ENCODE results near the gene NEAT1.

The NEAT1 gene

DNA sequence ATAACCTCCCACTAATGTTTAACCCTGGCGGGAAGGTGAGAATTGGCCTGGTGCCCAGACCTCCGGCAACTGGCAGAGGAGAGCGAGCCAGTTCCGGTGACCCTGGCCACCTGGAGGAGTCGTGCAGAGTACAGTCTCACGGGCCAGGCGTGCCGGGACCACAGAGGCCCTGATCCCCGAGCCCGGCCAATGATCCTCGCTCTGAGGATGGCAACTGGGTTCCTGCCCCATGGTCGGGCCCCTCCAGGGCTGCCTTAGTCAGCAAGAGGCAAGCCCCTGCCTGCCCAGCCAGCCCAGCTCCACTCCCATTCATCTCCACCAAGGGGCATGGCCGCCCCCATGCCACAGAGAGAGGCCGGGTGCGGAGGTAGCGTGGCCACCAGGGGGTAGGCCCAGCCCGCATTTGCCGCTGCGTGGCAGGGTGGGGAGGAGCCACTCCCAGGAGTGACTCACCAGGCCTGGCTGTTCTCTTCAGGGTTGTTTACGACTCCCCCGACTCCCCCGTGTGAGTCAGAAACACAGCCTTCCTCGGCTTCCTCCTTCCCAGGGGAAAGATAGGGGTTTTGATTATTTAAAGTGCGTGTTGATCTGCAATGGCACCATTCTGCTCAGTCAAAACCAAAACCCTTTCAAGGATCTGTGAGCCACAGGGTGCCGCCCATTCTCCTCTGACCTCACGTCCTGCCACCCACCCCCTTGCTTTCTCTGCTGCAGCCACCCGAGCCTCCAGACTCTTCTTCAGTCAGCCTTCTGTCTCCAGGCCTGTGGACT, 40.4 kb upstream of the NEAT1 start, which contains the start of gene SLC25A45:
TSS of gene SLC25A45 (minus strand) at position 614 of the 771 bp plus-strand sequence. CDS start 695 bp downstream, outside the sequence.
- peaks cover 3% of the 10 kb centered on the region for H3K27me3 ChIP-seq (ENCODE audit: insufficient read depth, low read length)
- H3K9me3 ChIP-seq (ENCODE audit: low read length): no peaks in the 10 kb centered on the region
- H2AFZ ChIP-seq (ENCODE audit: low read depth, low read length): peak within 1 kb of the TSS; percentile 92
- H3K4me1 ChIP-seq (ENCODE audit: insufficient read depth, low read length): peaks cover 21% of the 10 kb centered on the region
- peak within 1 kb of the TSS; percentile 34 for H3K4me3 ChIP-seq (ENCODE audit: low read length)
- H3K36me3 ChIP-seq (ENCODE audit: insufficient read depth, low read length): no peaks in the 10 kb centered on the region

DNA sequence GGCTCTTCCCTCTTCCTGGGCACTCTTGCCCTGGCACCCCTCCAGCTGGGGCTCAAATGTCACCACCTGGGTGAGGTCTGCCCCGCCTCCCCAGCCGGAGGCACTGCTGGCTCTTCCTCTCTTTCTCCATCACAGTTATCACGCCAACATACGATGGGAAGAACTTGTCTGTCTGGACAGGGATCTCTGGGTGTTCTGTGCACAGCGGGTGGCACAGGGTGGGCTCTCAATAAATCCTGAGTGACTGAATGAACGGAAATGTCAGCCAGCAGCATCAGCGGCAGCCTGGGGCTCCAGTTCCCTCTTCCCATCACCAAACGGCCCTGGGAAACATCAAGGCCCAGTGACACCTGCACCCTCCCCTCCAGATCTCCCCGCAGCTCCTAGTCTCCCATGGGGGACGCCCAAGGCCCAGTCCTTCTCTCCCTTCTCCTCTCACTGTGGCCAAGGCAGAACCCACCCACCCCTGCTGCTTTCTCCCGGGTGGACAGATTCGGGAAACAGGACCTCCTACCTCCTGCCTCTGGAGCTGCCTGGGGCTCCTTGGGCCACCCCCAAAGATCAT, 39.7 kb upstream of the NEAT1 start:
- Histone ChIP-seq H2AFZ (ENCODE audit: low read depth, low read length) (peak overlapping the region; percentile 92), H3K9me3 (ENCODE audit: low read length) (no peaks in the 10 kb centered on the region), H3K4me3 (ENCODE audit: low read length) (peak overlapping the region; percentile 34), H3K4me1 (ENCODE audit: insufficient read depth, low read length) (peaks cover 23% of the 10 kb centered on the region), H3K27me3 (ENCODE audit: insufficient read depth, low read length) (no peaks in the 10 kb centered on the region), H3K36me3 (ENCODE audit: insufficient read depth, low read length) (no peaks in the 10 kb centered on the region)

DNA sequence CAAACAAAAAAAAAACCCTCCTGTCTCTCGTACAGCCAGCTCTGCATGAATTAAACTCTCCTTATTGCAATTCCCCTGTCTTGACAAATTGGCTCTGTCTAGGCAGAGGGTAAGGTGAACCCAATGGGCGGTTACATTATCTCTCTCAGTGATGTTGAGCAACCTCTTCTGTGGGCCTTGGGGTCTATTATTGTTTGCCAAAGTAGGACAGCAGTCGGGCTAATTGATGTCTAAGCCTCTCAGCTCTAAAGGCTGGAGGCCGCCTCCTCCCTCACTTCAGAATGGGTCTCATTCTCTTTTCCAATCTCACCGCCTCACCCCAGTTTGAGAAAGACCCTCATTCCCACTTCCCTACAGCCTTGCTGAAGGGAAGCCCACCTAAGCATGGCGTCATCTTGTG, 38.8 kb upstream of the NEAT1 start:
- H3K4me3 ChIP-seq (ENCODE audit: low read length): no peak overlapping the region
- H2AFZ ChIP-seq (ENCODE audit: low read depth, low read length): no peak overlapping the region
- no peaks in the 10 kb centered on the region for H3K36me3 ChIP-seq (ENCODE audit: insufficient read depth, low read length)
- no peaks in the 10 kb centered on the region for H3K27me3 ChIP-seq (ENCODE audit: insufficient read depth, low read length)
- H3K9me3 ChIP-seq (ENCODE audit: low read length): no peaks in the 10 kb centered on the region
- peaks cover 20% of the 10 kb centered on the region for H3K4me1 ChIP-seq (ENCODE audit: insufficient read depth, low read length)

DNA sequence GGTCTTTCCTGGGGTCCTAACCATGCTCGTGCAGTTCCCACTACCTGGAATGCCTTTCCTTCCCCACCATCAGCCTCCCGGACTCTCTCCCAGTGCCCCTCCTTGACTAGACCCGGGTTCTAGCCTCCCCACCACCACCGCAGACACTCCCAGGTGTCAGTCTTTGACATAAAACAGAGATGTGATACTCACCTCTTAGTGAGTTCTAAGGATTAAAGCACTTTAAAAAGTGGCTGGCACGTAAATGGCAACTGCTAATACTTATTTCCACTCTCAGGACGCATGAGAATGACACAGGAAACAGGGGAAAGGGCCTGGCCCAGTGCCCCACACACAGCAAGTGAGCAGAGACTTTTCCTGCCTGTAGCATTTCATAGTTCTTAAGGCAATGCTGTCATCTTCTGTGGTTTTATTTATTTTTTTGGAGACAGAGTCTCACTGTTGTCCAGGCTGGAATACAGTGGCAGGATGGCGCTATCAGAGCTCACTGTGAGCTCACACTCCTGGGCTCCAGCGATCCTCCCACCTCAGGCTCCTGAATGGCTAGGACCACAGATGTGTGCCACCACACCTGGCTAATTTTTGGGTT, 38.2 kb upstream of the NEAT1 start:
- H3K36me3 ChIP-seq (ENCODE audit: insufficient read depth, low read length): no peaks in the 10 kb centered on the region
- H3K4me3 ChIP-seq (ENCODE audit: low read length): no peak overlapping the region
- H3K9me3 ChIP-seq (ENCODE audit: low read length): no peaks in the 10 kb centered on the region
- H2AFZ ChIP-seq (ENCODE audit: low read depth, low read length): no peak overlapping the region
- no peaks in the 10 kb centered on the region for H3K27me3 ChIP-seq (ENCODE audit: insufficient read depth, low read length)
- peaks cover 20% of the 10 kb centered on the region for H3K4me1 ChIP-seq (ENCODE audit: insufficient read depth, low read length)

DNA sequence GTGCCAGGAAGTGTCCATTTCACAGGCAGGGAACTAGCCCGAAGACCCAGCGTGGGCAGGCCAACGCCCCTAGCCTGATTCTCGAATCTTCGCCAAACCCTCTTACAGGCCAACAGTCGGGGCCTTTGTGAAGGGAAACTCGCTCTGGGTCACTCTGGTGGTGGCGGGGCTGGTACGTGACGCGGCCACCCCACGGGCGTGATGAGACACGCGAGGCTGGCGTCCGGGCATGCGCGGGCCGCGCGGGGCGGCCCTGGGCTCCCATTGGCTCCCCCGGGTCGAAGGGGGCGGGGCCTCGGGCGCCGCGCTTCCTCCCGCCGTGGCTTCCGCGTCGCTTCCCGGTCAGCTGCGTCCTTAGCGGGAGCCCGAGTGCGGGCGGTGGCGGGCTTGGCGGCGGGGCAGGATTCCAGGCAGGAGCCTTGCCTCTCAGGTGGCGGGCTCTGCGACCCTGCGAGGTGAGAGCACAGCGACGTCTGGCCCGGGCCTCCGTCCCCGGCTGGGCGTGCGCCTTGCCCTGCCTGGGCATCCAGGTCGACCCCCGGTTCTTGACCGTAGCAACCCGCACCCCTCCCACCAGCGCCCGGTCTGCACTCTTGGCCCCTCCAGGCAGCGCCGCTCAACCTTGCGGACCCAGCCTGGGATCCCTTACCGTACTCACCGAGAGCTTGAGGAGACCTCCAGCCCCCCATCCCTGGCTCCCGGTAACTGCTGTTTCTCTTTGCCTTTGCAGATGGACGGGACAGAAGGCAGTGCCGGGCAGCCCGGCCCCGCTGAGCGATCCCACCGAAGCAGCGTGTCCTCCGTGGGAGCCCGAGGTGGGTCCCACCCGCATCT, 36.1 kb upstream of the NEAT1 start, which contains the start of gene FRMD8:
TSS of gene FRMD8 (plus strand) at position 331 of the 834 bp plus-strand sequence. CDS start at position 731, 400 bp downstream.
- Histone ChIP-seq H2AFZ (ENCODE audit: low read depth, low read length) (peak within 1 kb of the TSS; percentile 77), H3K27me3 (ENCODE audit: insufficient read depth, low read length) (no peaks in the 10 kb centered on the region), H3K4me1 (ENCODE audit: insufficient read depth, low read length) (peaks cover 25% of the 10 kb centered on the region), H3K4me3 (ENCODE audit: low read length) (peak within 1 kb of the TSS; percentile 82), H3K36me3 (ENCODE audit: insufficient read depth, low read length) (no peaks in the 10 kb centered on the region), H3K9me3 (ENCODE audit: low read length) (no peaks in the 10 kb centered on the region)

DNA sequence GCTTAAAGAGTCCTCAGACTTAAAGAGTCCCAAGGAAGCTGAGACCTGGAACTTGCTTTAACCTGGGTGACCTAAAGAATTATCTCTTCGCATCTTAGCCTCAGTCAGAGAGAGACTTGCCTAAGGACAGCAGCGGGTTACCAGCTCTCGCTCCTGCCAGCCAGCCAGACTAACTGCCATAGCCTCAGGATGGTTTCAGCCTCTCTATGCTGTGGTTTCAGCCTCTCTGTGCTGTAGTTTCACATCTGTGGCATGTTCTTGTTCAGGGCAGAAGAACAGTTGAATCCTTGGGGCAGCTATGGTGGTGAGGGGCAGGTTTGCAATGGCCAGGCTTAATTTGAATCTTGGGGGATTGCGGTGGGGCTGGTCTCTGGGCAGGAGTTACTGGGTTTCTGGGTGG, 33.9 kb upstream of the NEAT1 start:
- H3K4me3 ChIP-seq (ENCODE audit: low read length): no peak overlapping the region
- peaks cover 13% of the 10 kb centered on the region for H3K4me1 ChIP-seq (ENCODE audit: insufficient read depth, low read length)
- no peaks in the 10 kb centered on the region for H3K27me3 ChIP-seq (ENCODE audit: insufficient read depth, low read length)
- no peaks in the 10 kb centered on the region for H3K9me3 ChIP-seq (ENCODE audit: low read length)
- H2AFZ ChIP-seq (ENCODE audit: low read depth, low read length): no peak overlapping the region
- peaks cover 4% of the 10 kb centered on the region for H3K36me3 ChIP-seq (ENCODE audit: insufficient read depth, low read length)

DNA sequence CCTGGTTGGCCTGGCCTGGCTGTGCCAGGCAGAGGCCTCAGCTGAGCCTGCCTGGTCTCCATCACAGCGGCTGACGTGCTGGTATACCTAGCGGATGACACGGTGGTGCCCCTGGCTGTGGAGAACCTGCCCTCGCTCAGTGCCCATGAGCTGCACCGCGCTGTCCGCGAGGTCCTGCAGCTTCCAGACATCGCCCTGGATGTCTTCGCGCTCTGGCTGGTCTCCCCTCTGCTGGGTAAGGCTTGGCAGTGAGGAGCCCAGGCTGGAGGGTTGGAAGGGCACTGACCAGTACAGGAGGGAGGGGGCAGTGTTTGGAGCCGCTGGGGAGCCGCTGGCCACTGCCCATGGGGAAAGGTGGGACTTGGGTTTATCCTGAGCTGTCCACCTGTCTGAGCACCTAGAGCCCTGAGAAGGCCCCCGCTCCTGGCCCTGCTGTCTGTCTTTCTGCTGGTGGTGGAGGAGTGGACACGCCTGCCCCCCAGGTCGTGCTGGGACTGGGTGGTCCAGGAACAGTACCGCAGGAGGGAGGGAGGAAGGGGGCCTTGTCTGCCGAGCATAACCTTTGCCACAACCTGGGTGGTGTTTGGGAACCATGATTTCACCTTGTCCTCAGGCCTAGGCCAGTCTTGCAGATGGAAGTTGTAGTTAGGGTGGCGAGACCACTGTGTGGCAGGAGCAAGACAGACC, 33.2 kb upstream of the NEAT1 start:
- peaks cover 13% of the 10 kb centered on the region for H3K4me1 ChIP-seq (ENCODE audit: insufficient read depth, low read length)
- H3K9me3 ChIP-seq (ENCODE audit: low read length): no peaks in the 10 kb centered on the region
- H3K36me3 ChIP-seq (ENCODE audit: insufficient read depth, low read length): peaks cover 7% of the 10 kb centered on the region
- no peaks in the 10 kb centered on the region for H3K27me3 ChIP-seq (ENCODE audit: insufficient read depth, low read length)
- H3K4me3 ChIP-seq (ENCODE audit: low read length): no peak overlapping the region
- H2AFZ ChIP-seq (ENCODE audit: low read depth, low read length): no peak overlapping the region

DNA sequence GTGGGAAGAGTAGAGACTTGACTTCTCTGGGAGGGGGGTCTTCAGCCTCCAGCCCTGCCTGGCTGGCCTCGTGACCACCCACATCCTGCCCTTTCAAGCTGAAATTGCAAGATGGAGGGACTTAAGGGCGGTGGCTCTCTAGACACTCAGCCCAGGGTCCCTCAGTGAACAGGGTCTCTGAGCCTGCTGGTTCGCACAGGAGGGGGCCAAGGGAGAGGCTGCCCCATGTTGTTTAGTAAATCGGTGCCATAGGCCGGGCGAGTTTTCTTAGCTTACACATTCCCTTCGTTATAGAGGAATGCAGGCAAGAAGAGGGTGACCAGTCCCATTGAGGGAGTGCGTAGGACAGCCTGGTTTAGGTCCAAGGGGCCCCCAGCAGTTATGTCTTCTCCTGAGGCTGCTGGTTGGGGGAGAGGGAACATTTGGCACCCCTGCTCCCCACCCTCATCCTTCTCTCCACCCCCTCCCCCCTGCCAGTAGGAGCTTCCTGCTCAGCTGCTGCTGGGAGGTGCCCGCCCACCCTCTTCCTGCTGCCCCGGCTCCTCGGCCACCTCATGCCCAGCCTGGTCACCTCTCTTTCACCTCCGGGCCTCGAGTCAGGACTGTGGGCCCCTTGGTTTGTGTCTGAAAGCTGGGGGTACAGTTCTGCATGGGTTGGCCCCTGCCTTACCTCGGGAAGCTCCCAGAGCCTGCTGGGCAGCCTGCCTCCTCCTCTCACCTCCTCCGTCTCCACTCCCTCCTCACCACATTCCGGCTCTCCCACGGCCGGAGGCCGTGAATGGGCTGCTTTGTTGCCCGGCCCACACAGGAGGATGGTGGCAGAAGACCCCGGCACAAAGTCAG, 32.3 kb upstream of the NEAT1 start:
- Histone ChIP-seq H3K36me3 (ENCODE audit: insufficient read depth, low read length) (peaks cover 9% of the 10 kb centered on the region), H3K4me1 (ENCODE audit: insufficient read depth, low read length) (peaks cover 13% of the 10 kb centered on the region), H3K4me3 (ENCODE audit: low read length) (no peak overlapping the region), H3K27me3 (ENCODE audit: insufficient read depth, low read length) (no peaks in the 10 kb centered on the region), H2AFZ (ENCODE audit: low read depth, low read length) (no peak overlapping the region), H3K9me3 (ENCODE audit: low read length) (no peaks in the 10 kb centered on the region)

DNA sequence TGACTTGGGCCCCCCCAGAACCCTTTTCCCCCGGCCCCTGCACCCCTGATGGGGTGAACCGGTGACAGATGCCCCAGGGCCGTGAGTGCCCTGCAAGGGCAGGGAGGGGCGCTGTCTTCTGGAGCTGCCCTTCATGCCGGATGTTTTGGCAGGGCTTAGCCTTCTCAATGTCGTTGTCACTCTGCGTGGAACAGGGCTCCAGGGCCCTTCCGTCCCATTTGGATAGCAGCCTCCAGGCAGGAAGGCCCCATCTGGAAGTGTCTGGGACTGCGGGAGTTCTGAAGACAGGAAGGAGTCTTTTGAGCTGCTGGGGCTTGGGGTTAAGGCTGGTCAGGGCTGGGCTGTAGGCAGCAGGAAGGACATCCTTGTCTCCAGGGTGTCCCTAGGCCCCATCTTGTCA, 31.6 kb upstream of the NEAT1 start:
- Histone ChIP-seq H3K4me1 (ENCODE audit: insufficient read depth, low read length) (peaks cover 13% of the 10 kb centered on the region), H3K27me3 (ENCODE audit: insufficient read depth, low read length) (no peaks in the 10 kb centered on the region), H3K36me3 (ENCODE audit: insufficient read depth, low read length) (peaks cover 11% of the 10 kb centered on the region), H3K4me3 (ENCODE audit: low read length) (no peak overlapping the region), H3K9me3 (ENCODE audit: low read length) (no peaks in the 10 kb centered on the region), H2AFZ (ENCODE audit: low read depth, low read length) (no peak overlapping the region)

DNA sequence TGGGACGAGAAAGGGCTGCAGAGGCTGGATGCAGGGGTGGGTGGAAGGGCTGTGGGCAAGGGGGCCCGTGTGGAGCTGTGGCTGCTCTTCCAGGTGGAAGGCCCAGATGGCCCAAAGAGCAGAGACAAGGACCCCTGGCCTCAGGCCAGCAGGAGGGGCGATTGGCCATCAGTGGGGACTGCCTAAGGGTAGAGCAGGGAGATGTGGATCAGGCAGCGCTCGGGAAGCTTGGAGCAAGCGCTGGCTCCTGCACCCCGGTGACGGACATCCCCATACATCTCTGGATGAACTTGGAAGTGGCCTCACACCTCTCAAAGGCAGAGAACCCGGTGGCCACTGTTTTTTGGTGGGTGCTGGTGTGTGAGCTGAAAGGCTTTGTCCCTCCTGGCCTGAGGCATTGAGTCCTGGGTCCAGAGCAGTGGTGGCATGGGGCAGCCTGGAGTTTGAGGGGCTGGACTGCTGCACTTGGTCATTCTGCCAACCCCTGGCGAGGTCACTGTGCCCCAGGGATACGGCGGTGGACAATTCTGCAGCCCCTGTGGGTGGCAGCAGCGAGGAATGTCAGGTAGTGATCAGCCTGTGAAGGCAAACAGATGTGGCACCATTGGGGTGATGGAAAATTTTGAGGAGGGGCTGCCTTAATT, 30.3 kb upstream of the NEAT1 start:
- H3K36me3 ChIP-seq (ENCODE audit: insufficient read depth, low read length): peaks cover 16% of the 10 kb centered on the region
- H3K27me3 ChIP-seq (ENCODE audit: insufficient read depth, low read length): no peaks in the 10 kb centered on the region
- peaks cover 6% of the 10 kb centered on the region for H3K4me1 ChIP-seq (ENCODE audit: insufficient read depth, low read length)
- no peaks in the 10 kb centered on the region for H3K9me3 ChIP-seq (ENCODE audit: low read length)
- no peak overlapping the region for H2AFZ ChIP-seq (ENCODE audit: low read depth, low read length)
- no peak overlapping the region for H3K4me3 ChIP-seq (ENCODE audit: low read length)

DNA sequence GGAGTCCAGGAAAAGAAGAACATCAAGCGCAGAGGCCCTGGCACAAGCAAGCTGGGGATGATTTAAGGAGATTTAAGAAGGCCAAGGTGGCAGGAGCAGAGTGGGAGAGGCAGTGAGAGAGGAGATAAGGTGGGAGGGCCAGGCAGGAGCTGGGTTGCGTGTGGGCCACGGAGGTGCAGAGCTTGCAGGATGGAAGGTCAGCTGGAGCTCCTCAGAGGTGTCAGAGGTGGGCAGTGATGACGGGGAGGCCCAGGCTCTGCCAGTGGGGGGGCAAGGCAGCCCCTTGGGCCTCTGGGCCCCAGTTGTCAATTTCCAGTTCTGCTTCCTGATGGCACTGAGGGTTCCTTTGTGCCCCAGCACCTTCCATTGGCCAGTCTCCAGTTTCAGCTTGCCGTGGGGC, 29.7 kb upstream of the NEAT1 start:
- Histone ChIP-seq H3K27me3 (ENCODE audit: insufficient read depth, low read length) (no peaks in the 10 kb centered on the region), H3K9me3 (ENCODE audit: low read length) (no peaks in the 10 kb centered on the region), H2AFZ (ENCODE audit: low read depth, low read length) (no peak overlapping the region), H3K4me3 (ENCODE audit: low read length) (no peak overlapping the region), H3K36me3 (ENCODE audit: insufficient read depth, low read length) (peaks cover 16% of the 10 kb centered on the region), H3K4me1 (ENCODE audit: insufficient read depth, low read length) (peaks cover 5% of the 10 kb centered on the region)

All from neuron (in vitro differentiated cells).